Fibroblast of lung (primary cell): Measurements from ENCODE around the gene C1orf105. TPM values are rescaled to one million over a fixed set of nuclear protein-coding genes. Genes with fewer than 3 reads are reported as not detected.
"Not testable (repeated sequence)": the region's sequence is repeated elsewhere in the genome, so short reads cannot be mapped to it uniquely, and the experiment has no call there.

Source experiments
- DNase-seq, 2 donors: peaks; one replicate each; pipeline versions ENCODE4 v3.0.0 to v3.0.0-alpha.2; 2010; ENCODE audit warnings: low read depth in 2 of 2
- H2AFZ ChIP-seq: 2 replicates; pipeline ENCODE4 v1.5.1; 2012; ENCODE audit warnings: low read length, control low read depth, inconsistent platforms
- H3K27ac ChIP-seq: 2 replicates; pipeline ENCODE4 v1.5.1; 2011; ENCODE audit warnings: low read length, control low read depth; ENCODE audit not compliant: insufficient read depth
- H3K27me3 ChIP-seq: 2 replicates; pipeline ENCODE4 v1.5.1; 2011; ENCODE audit warnings: mild to moderate bottlenecking, low read length; ENCODE audit not compliant: control insufficient read depth, insufficient read depth
- H3K36me3 ChIP-seq: 2 replicates; pipeline ENCODE4 v1.5.1; 2011; ENCODE audit warnings: low read length; ENCODE audit not compliant: control insufficient read depth, insufficient read depth
- H3K4me1 ChIP-seq: 2 replicates; pipeline ENCODE4 v1.5.1; 2011; ENCODE audit warnings: low read length; ENCODE audit not compliant: control insufficient read depth, insufficient read depth; ENCODE audit errors: extremely low read depth
- H3K4me2 ChIP-seq: 2 replicates; pipeline ENCODE4 v1.5.1; 2011; ENCODE audit warnings: low read length, control low read depth; ENCODE audit not compliant: insufficient read depth; ENCODE audit errors: extremely low read depth
- H3K4me3 ChIP-seq, 4 experiments: fragments of 200-600 bp in 1 of 4; sonication (generic) in 1 of 4; replicated peaks in 1 of 4; 2 replicates each; pipeline ENCODE4 v1.5.1; 2011 to 2016; ENCODE audit warnings: low read length in 4 of 4, low read depth in 3 of 4, mild to moderate bottlenecking in 3 of 4, control low read depth in 2 of 4, inconsistent platforms in 1 of 4, mixed read lengths in 1 of 4; ENCODE audit not compliant: insufficient read depth in 1 of 4; ENCODE audit errors: control extremely low read depth in 1 of 4
- H3K79me2 ChIP-seq: 2 replicates; pipeline ENCODE4 v1.5.1; 2012; ENCODE audit warnings: mild to moderate bottlenecking, low read length, inconsistent platforms; ENCODE audit not compliant: control insufficient read depth, insufficient read depth
- H3K9ac ChIP-seq: 2 replicates; pipeline ENCODE4 v1.5.1; 2011; ENCODE audit warnings: mild to moderate bottlenecking, low read length, control low read depth; ENCODE audit not compliant: insufficient read depth
- H3K9me3 ChIP-seq: 2 replicates; pipeline ENCODE4 v1.5.1; 2012; ENCODE audit warnings: low read depth, low read length; ENCODE audit not compliant: control insufficient read depth, insufficient read depth
- H4K20me1 ChIP-seq: 2 replicates; pipeline ENCODE4 v1.5.1; 2011; ENCODE audit warnings: low read length; ENCODE audit not compliant: control insufficient read depth, insufficient read depth; ENCODE audit errors: extremely low read depth
- CTCF ChIP-seq, 2 donors: IDR thresholded peaks in 1 of 2; conservative IDR thresholded peaks in 1 of 2; 1 replicate in 1 of 2; 2 replicates in 1 of 2; pipeline ENCODE4 v1.5.1; 2011 to 2012; ENCODE audit warnings: low read length in 2 of 2, control low read depth in 1 of 2, inconsistent platforms in 1 of 2, low read depth in 1 of 2, mild to moderate bottlenecking in 1 of 2
- EZH2 ChIP-seq: IDR thresholded peaks from 2 replicates; pipeline ENCODE4 v1.5.1; 2012; ENCODE audit warnings: low read length, control low read depth, mild to moderate bottlenecking; ENCODE audit errors: missing control alignments
- polyA plus RNA-seq, 2 donors: library from polyadenylated mRNA; depleted of rRNA in 1 of 2; stranded (reverse) in 1 of 2; unstranded in 1 of 2; fragments of >200 nt; gene quantifications; 2 replicates each; pipeline ENCODE4 v1.2.1, GENCODE V29; 2011 to 2012; ENCODE audit warnings: missing spikeins in 1 of 2
- total RNA-seq: library from RNA; depleted of rRNA; stranded (reverse); fragments of >200 nt; gene quantifications from 2 replicates; pipeline ENCODE4 v1.2.1, GENCODE V29; 2014

Gene C1orf105
- total and polyA plus RNA-seq, 2 donors (not counting 1 experiment from before 2014, with no cell fraction given) = not detected

GRCh38 chr1:172492421-172492820, 71.9 kb downstream of the C1orf105 start:
- no peak for TF ChIP-seq EZH2
- H3K4me3 ChIP-seq = no peak overlapping the region
- no peaks in the 10 kb centered on the region for H3K36me3 ChIP-seq
- no peak overlapping the region for H3K4me2 ChIP-seq
- peaks cover 4% of the 10 kb centered on the region for H3K27me3 ChIP-seq
- no peaks in the 10 kb centered on the region for H4K20me1 ChIP-seq
- no peak for DNase-seq
- no peaks in the 10 kb centered on the region for H3K4me1 ChIP-seq
- no peak overlapping the region for H2AFZ ChIP-seq
- no peak overlapping the region for H3K27ac ChIP-seq
- no peak overlapping the region for H3K9ac ChIP-seq
- no peaks in the 10 kb centered on the region for H3K9me3 ChIP-seq
- no peaks in the 10 kb centered on the region for H3K79me2 ChIP-seq

- TF ChIP-seq EZH2 (no peak), CTCF (conservative IDR thresholded peaks at IDR 0.05 in 1 of 2, IDR thresholded peaks at IDR 0.05 in 1 of 2; ENCODE audit: low read depth in 1 of 2, low read length in 2 of 2) (no peak)
- Histone ChIP-seq H3K9me3 (no peaks in the 10 kb centered on the region), H3K79me2 (no peaks in the 10 kb centered on the region), H4K20me1 (no peaks in the 10 kb centered on the region), H3K36me3 (no peaks in the 10 kb centered on the region), H3K4me1 (no peaks in the 10 kb centered on the region), H3K9ac (no peak overlapping the region), H2AFZ (no peak overlapping the region), H3K4me2 (no peak overlapping the region), H3K27me3 (peaks cover 4% of the 10 kb centered on the region), H3K27ac (no peak overlapping the region), H3K4me3 (no peak overlapping the region)
- DNase-seq = no peak
Observed at GRCh38 chr1:172494166-172494565, 73.7 kb downstream of the C1orf105 start.

- H4K20me1 ChIP-seq, H2AFZ ChIP-seq, H3K79me2 ChIP-seq, H3K4me2 ChIP-seq, H3K9ac ChIP-seq, H3K4me3 ChIP-seq, H3K36me3 ChIP-seq, DNase-seq, H3K9me3 ChIP-seq, H3K4me1 ChIP-seq, H3K27ac ChIP-seq, H3K27me3 ChIP-seq: not testable (repeated sequence)
Observed at GRCh38 chr1:172496127-172496526, 75.6 kb downstream of the C1orf105 start.

GRCh38 chr1:172496678-172497077, 76.2 kb downstream of the C1orf105 start:
- no peak for DNase-seq
- Histone ChIP-seq H3K9me3 (no peaks in the 10 kb centered on the region), H3K4me2 (no peak overlapping the region), H3K4me3 (no peak overlapping the region), H3K27ac (no peak overlapping the region), H3K4me1 (no peaks in the 10 kb centered on the region), H3K36me3 (no peaks in the 10 kb centered on the region), H4K20me1 (no peaks in the 10 kb centered on the region), H3K27me3 (peaks cover 2% of the 10 kb centered on the region), H2AFZ (no peak overlapping the region), H3K9ac (no peak overlapping the region), H3K79me2 (no peaks in the 10 kb centered on the region)
- no peak for TF ChIP-seq CTCF (conservative IDR thresholded peaks at IDR 0.05 in 1 of 2, IDR thresholded peaks at IDR 0.05 in 1 of 2; ENCODE audit: low read depth in 1 of 2, low read length in 2 of 2)
- TF ChIP-seq EZH2 = no peak
